OCI-M1 (cell line): ENCODE data around the gene ERC2.

ENCODE experiments used
- DNase-seq: peaks from one replicate; lab custom pipeline; 2025; lab: John Stamatoyannopoulos, UW

The ERC2 gene

DNA sequence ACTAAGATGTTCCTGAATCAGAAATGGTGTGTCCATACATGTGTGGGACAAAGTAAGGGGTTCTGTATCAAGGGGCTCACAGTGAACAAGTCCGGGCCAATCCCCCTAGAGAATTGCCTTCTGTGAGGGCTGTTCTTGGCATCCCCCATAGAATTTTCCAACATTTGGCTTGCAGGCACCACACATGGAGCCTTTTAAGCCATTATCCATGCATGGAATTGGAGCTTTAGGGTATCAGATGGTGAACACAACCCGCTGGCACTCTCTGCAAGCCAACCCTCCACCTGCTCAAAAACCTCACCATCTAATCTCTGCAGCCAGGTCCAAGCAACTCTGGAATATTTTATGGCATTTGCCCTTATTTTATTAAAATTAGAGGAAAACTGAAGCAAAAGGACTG lies 278.7 kb downstream of the ERC2 start:
- no peak for DNase-seq

- DNase-seq = no peak
Observed at GRCh38 chr3:56188201-56188600, 280.1 kb downstream of the ERC2 start.

DNA sequence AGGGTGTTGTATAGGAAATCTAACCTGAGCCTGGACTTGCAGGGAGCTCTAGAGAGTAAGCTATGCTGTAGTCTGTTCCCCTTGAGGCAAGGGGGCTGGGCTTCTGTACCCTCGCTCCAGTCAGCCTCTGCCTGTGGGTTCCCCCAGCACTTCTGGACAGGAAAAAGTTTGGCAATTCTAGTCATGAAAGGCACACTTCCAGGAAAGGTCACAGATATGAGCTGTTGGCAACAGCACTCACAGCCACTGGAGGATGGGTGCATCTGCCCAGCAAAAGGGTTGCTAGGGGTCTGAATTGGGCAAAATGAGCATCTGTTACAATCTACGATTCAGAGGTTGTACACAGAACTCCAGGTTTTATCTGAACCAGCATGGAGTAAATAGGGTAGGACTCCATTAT lies 281.2 kb downstream of the ERC2 start:
- no peak for DNase-seq

- no peak for DNase-seq
Observed at GRCh38 chr3:56185827-56186226, 282.4 kb downstream of the ERC2 start.

GRCh38 chr3:56183529-56183928 lies 284.7 kb downstream of the ERC2 start:
- DNase-seq = no peak

DNA sequence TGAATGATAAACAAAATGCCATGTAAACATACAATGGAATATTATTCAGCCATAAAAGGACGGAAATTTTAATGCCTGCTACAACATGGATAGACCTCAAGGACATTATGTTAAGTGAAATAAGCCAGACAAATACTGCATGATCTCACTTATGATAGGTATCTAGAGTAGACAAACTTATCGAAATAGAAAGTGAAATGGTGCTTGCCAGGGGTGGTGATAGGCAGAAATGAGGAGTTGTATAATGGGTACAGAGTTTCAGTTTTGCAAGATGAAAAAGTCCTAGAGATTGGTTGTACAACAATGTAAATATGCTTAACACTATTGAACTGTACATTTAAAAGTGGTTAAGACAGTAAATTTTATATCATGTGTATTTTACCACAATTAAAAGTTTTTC lies 287.8 kb downstream of the ERC2 start:
- no peak for DNase-seq

DNA sequence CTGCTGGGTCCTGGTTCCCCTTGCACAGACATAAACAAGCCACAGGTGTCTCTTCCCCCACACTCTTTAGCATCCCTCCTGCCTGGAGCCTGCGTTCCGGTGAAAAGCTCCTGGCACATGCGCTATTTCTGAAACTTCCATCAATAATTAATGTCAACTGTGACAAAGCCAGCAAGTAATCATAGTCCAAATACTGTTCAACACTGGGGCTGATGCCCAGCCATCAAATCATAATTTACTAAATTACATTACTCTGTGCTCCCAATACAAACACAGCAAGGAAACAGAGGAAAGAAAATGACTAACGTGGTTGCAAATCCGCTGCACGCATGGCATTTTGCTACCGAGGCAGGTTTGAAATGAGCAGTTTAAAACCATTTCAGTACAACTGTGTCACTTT lies 294.7 kb downstream of the ERC2 start:
- DNase-seq = no peak

DNA sequence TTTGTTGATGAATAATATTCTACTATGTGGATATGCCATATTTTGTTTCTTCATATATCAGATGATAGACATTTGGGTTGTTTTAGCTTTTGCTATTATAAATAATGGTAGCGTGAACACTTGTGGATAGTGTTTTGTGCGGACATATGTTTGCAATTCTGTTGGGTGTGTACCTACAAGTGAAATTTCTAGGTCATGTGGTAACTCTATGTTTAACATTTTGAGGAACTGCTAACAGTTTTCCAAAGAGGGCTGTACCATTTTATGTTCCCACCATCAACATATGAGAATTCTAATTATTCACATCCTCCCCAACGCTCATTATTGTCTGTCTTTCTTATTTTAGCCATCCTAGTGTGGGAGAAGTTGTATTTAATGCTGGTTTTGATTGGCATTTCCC lies 303.8 kb downstream of the ERC2 start:
- DNase-seq = no peak

- DNase-seq = peak; percentile 19
Observed at GRCh38 chr3:56157693-56158362, 310.4 kb downstream of the ERC2 start.

DNA sequence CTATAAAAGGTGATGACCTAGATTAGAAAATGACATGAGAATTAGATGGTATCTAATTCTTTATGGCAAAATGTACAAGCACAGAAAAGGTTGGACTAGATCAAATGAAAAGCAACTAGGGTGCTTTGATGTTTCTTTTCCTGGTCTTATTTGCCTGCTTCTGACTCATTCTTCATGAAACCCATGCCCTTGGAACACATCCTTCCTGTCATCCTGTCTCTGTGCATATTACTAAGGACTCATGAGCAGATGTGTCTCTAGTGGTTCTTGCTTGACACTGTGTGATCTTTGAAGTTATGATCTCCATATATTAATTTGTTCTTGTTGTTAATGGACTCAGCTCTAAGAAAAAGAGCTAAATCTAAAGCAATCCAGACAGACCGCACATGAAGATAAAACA lies 314.0 kb downstream of the ERC2 start:
- DNase-seq = no peak

- no peak for DNase-seq
Observed at GRCh38 chr3:56147354-56147753, 320.9 kb downstream of the ERC2 start.

DNA sequence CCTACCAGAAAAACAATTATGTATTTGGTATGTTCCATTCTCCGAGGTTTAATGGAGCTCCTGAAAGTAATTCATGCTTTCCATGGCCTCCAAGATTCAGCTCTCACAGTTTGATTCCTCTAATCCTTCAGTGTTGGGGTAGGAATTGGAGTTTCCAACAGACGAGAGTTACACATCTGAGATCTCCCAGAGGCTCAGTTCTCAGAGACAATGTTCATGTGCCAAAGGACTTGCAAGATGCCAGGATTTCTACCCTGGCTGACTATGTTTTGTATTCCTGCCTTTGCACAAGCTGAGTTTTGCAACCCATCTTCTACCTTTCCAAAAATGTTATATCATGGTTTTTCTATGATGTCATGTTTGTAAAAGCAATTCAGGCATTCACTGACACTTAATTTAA lies 322.9 kb downstream of the ERC2 start:
- DNase-seq = no peak

GRCh38 chr3:56144805-56145204 lies 323.5 kb downstream of the ERC2 start:
- DNase-seq = no peak

GRCh38 chr3:56137415-56137814 lies 330.9 kb downstream of the ERC2 start:
- DNase-seq = no peak

- no peak for DNase-seq
Observed at GRCh38 chr3:56136514-56136913, 331.8 kb downstream of the ERC2 start.

GRCh38 chr3:56135941-56136340 lies 332.3 kb downstream of the ERC2 start:
- DNase-seq = no peak

DNA sequence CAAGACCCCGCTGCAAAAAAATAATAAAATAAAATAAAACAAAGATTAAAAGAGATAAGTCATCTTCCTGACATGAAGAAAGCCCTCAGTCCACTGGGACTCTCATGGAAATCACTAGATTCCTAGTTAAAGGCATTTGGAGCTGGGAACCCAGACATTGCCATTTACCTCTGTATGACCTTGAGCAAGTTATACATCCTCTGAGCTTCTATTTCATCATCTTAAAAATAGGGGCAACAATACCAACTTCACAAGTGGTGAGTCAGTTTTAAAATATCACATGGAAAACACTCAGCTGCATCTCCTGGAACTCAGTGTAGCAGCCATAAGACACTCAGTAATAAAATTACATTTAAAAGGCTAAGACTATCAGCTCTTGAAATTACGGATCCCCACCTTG lies 334.8 kb downstream of the ERC2 start:
- DNase-seq = no peak

GRCh38 chr3:56132762-56133161 lies 335.5 kb downstream of the ERC2 start:
- DNase-seq = no peak

DNA sequence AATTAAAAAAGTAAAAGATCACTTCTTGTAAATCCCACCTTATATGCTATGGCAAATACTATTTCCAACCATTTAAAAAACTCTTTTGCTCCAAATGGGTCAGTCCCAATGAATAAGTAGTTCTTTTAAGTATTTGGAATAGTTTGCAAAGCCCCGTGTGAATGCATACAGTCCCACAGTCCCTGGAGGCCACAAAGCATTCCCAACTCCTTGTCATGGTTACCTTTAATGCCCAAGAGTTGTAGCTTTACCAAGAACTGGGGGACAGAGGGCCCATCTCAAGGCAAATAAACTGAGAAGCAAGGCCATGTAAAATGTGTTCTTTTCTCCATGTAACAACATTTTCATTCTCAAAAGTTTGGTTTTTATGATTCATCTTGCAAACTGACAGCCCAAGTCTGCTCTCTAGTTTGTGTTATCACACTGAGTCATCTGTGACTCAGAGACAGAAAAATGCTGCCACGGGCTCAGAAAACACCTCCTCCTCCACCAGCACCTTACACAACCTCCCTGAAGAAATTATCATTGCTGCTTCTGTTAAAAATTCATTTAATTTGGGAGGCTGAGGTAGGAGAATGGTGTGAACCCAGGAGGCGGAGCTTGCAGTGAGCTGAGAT lies 336.2 kb downstream of the ERC2 start:
- peak; percentile 18 for DNase-seq

- no peak for DNase-seq
Observed at GRCh38 chr3:56130036-56130435, 338.2 kb downstream of the ERC2 start.

GRCh38 chr3:56126632-56127031 lies 341.6 kb downstream of the ERC2 start:
- no peak for DNase-seq

DNA sequence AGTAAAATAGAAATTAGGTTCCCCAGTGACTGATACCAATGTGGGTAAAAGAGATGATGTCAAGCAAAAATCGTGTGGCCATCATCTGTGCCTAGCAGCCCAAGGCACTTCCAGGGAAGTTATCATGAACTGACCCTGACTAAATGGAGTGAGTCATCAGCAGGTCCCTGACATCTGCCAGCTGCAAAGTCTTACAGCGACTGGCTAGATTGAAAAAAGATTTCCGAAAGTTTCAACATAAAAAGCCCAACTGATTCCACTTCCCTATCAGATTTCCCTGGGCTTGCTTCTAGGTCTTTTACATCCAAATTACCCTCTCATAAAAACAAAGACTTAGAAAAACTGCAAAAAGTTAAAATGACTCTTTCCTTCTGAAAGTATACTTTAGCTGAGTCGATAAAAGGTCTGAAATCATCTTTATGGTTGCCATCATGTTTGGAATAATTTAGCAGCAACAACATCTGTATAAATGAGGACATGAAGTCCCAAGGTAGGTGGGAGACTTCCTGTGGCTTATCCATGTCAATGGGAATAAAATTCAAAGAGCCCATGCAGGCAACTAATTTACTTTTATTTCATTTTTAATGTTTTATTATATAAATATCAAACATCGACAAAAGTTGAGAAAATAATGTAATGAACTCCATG lies 342.8 kb downstream of the ERC2 start:
- DNase-seq = peak; percentile 29

GRCh38 chr3:56124546-56124945 lies 343.7 kb downstream of the ERC2 start:
- no peak for DNase-seq

- DNase-seq = no peak
Observed at GRCh38 chr3:56123487-56123886, 344.8 kb downstream of the ERC2 start.
